Inflammatory macrophage (primary cell): ENCODE measurements around the gene PLXNA4.

Source experiments
- DNase-seq, 2 donors: peaks; one replicate each; pipeline ENCODE4 v3.0.0-alpha.2; 2020 to 2022

PLXNA4 gene

GRCh38 chr7:132500727-132501440, 75.4 kb downstream of the PLXNA4 start:
- no peak for DNase-seq

DNA sequence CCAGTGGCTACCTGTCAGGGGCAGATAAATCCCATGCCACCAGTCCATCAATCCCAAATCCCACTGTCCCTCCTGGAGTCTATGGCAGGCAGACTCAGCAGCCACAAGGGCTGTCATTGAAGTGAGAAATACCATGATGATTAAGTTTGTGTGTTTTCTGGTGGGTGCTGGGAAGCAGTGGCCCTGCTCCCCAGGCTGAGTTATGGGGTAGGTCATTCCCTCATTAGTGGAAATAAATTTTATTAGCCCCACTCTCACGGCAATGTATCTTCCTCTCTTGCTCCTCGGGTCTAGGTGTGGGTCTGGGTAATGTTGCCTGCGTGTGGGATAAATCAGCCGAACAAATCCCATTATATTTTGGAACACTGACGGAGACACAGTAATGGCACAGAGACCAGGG, 76.8 kb downstream of the PLXNA4 start:
- DNase-seq = no peak

- no peak for DNase-seq
These were observed 77.2 kb downstream of the PLXNA4 start for GRCh38 chr7:132499065-132499464.

DNA sequence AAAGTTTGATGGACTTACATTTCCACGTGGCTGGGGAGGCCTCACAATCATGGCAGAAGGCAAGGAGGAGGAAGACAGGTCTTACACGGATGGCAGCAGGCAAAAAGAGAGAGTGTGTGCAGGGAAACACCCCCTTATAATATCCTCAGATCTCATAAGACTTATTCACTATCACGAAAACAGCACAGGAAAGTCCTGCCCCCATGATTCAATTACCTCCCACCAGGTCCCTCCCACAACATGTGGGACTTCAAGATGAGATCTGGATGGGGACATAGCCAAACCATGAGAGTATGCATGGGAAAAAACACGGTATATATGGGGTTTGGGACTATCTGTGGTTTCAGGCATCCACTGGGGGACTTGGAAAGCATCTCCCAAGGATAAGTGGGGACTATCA, 78.0 kb downstream of the PLXNA4 start:
- no peak for DNase-seq

DNA sequence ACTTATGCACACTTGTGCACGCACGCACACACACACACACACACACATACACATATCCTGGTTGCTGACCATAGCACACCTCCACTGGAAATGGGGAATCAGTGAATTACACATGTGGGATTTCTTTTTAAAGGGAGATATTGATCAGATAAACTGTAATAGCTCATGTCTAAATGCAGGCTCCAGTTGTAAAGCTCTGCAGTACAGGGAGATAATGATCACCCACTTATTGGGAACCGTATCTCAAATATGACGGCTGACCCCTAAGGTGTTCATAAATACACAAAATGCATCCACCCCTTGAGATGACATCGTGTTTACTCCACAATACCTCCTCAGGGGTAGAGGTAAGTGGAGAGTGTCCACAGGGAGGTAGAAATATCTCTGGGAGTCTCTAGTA, 79.2 kb downstream of the PLXNA4 start:
- DNase-seq = no peak

DNA sequence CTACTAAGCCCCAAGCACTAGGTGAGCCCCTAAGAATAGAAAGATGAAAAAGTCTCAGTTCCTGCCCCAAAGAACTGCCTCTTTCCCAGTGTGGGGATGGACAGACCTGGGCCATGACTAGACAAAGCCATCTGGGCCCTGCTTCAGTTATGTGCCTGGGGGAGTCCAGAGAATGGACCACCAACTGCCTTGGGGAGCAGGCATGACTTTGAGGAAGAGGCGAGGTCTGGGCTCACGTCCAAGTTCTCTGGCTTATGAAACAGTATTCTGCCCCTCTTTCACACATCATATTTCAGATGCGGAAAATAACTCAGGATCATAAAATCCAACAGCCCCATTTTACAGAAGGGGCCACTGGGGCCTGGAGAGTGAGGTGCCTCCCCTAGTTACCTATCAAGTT, 80.3 kb downstream of the PLXNA4 start:
- peak in 1 of 2 donors; percentile 8 for DNase-seq

- no peak for DNase-seq
These were observed 81.8 kb downstream of the PLXNA4 start for GRCh38 chr7:132494474-132494873.

GRCh38 chr7:132492823-132493445, 83.3 kb downstream of the PLXNA4 start:
- DNase-seq = no peak

DNA sequence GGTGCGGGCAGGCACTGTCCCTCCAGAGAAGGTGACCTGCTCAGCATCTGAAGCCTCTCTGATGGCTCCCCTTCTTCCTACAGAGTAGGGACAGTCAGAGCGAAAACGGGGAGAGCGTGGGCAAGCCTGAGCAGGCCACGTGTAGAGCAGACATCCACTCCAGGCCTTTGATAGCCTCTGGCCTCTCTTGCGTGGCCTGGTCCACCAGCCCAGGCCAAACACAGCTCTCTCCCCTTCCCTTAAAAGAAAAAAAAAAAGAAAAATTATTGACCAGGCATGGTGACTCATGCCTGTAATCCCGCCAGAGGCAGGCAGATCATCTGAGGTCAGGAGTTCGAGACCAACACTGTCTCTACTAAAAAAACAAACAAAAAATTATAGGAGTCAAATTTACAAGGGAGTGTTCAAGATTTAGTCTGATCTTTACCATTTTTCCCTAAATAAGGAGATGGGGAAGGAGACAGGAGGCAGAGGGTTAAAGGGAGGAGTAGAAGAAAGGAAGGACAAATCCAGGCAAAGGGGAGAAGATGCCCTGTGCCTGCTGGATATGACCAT, 84.8 kb downstream of the PLXNA4 start:
- no peak for DNase-seq

DNA sequence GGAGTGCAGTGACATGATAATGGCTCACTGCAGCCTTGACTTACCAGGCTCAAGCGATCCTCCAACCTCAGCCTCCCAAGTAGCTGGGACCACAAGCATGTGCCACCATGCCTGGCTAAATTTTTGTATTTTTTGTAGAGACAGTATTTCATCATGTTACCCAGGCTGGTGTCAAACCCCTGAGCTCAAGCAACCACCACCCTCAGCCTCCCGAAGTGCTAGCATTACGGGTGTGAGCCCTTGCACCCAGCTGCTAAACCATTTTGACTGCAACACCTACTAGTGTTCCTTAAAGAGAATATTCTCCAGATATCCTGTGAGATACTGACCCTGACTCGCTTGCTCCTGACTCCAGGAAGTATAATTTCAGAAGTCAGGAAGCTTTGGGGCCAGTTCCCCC, 85.8 kb downstream of the PLXNA4 start:
- no peak for DNase-seq

- DNase-seq = no peak
These were observed 86.5 kb downstream of the PLXNA4 start for GRCh38 chr7:132489776-132490237.

DNA sequence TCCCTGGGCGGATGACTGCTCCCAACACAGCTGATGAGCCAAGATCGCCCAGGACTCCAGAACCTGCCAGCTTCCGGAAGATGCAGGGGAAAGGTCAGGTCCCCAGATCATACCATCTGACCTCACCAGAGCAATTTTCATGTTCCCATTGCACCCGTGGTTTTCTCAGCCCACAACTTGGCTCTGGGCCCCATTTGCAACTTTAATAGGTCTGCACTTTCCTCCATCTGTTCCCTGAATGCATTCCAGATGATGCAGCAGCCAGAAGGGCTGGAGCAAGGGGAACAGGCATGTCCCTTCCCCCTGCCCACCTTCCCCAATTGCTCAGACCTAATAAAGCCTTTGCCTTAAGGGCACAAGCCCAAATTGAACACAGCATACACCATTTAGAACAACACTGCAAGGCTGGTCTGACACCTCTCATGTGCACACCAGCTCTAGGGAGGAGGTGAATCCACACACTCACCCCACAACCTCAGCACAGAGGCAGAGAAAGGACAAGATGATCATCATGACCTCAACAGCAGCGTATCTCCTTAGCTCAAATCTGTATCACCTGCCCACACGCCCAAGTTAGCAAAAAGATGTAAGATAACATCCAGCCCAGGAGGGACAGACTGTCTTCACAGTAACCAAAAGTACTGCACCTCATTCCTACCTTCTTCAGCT, 87.5 kb downstream of the PLXNA4 start:
- no peak for DNase-seq

- DNase-seq = no peak
These were observed 90.0 kb downstream of the PLXNA4 start for GRCh38 chr7:132486274-132486610.

DNA sequence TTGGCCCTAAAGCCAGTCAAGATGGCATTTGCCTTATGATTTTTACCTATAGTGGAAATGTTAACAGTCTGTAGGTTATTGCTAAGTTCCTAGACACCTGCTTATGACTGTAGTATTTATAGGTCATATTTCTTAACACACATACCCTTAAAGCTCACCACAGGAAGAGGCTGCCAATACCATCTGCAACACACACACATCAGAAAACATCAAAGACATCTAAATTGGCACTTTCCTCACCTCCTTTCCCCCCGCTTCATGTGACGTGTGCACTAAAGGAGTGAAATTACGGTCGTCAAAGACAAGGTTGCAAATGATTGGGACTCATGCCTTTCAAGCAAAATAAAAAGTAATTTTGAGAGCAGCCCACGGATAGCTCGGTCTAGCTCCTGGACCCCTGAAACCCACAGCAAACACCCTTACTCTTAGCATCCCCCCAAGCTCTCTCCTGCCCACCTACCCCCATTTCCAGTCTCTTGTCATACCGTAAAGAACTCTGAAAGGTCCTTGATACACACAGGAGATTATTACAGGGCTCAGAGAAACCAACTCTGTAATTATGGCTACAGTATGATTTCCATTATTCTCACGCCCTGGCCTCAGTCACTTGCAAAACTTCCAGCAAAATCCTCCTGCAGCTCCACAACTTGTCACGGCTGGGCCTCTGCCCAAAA, 90.5 kb downstream of the PLXNA4 start:
- no peak for DNase-seq

DNA sequence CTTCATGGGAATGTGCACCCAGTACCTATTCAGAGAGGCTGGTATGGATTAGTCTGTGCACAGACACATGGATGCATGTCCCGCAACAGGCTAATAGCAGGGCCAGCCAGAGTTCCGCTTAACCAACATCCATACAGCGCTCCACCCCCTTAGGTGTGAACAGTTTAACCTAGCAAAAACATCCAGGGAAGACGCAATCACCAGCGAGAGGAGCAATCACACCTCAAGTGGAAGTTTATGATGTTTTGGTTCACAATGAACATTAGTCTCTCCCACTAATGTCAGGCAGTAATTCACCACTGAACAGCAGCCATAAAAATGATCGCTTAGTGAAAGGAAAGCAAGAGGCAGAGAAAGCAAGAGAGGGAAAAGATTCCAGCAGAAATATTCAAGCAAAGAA, 91.1 kb downstream of the PLXNA4 start:
- no peak for DNase-seq

DNA sequence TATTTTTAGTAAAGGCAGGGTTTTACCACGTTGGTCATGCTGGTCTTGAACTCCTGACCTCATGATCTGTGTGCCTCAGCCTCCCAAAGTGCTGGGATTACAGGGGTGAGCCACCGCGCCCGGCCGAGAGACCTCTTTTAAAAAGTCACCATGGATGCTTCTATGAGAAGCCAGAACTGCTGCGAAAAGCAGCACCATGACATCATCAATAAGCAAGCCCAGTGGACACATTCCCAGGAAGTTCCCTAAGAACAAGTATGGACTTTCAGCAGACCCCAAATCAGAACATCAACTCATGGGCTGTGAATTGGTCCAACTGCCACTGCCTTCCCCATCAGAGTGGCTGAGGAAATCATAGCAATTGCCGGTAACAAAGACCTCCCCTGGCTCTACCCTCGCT, 93.4 kb downstream of the PLXNA4 start:
- no peak for DNase-seq

- no peak for DNase-seq
These were observed 95.7 kb downstream of the PLXNA4 start for GRCh38 chr7:132480534-132480933.

DNA sequence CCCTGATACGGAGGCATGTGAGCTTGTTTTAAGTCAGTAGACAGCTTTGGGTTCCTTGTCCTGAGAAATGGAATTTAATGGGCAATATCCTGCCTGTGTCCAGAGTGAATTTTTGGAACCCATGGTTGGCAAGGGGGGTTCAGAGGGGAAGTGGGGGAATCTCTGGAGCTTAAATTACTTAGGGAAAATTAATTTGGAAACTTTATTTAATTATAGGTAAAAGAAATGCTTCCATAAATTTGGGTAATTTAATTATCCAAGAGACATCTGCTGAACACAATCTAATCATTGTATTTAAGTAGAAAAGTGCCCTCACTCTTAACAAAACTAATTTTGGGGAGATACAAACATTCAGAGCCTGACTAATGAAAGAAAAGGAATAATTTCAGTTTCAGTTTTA, 99.7 kb downstream of the PLXNA4 start:
- DNase-seq = no peak

DNA sequence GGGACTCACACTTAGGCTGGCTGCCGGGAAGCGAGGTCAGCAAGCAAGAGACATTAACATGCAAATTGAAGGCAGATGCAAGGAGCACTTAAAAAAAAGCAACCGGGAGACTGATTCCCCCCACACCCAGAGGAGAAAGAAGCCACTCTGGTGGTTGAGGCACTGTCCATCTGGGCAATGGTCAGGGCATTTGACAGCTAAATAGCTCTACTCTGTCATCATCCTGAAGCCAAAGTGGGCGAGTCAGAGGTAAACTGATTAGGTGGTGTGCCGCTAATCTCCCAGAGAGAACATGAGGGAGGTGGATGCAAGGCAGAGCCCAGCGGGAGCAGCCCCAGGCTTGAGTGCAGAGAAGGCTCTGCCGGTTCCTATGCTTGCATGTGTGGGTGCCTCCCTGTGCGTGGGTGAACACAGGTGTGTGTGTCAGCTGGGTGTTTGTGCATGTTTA, 100.6 kb downstream of the PLXNA4 start:
- DNase-seq = no peak

DNA sequence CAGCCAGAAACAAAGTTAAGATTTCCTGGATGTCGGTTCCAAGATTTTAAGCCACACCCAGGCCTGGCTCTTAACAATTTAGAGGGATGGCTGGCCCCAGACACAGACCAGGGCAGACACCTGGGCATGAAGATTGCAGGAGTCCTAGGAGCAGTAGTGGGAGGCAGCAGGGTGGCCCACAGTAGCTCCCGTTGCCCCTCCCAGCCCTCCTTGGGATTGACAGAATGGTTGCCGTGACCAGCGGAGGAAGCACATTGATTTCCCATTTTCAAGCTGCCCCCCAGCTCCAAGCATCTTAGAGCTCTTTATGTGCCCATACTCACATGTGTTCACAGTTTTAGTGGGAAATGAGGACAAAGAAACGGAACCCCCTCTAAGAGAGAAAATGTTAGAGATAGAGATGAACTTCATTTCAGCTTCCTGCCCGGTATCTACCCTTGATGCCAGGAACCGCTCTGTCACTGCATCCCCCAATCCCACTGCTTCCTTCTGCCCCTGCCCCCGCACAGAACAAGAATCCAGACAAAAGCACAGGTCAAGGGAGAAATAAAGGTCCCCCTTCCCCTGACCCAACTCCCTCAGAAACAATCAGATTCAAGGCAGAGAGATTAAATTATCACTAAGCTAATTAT, 101.1 kb downstream of the PLXNA4 start:
- no peak for DNase-seq

DNA sequence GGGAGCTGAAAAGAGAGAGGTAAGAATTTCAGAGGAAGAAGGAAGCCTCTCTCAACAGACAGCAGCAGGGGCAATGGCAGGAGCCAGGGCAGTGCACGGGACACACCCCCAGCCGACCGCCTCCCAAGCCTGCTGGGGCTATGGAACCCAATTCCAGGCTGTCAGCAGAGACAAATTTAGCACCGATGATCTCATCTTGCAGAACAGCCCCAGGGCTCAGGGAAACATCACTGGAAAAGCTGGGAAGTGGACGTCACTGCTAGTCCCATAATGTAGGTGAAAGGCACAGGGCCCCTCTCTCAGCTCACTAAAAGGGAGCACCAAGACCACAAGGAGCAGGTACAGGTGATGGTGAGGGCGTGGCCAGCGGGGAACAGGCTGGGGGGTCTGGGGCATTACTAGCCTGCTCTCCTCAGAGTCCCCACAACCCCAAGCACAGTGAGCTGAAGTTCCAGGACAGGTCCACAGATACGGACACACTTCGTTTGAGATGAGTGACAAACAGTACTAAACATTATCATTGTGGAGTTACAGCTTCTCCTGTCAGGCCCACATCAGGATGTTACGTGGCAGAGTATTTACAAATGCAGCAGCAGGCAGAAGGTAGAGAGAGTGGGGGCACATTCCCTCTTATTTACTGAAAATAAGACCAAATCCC, 103.7 kb downstream of the PLXNA4 start:
- no peak for DNase-seq

DNA sequence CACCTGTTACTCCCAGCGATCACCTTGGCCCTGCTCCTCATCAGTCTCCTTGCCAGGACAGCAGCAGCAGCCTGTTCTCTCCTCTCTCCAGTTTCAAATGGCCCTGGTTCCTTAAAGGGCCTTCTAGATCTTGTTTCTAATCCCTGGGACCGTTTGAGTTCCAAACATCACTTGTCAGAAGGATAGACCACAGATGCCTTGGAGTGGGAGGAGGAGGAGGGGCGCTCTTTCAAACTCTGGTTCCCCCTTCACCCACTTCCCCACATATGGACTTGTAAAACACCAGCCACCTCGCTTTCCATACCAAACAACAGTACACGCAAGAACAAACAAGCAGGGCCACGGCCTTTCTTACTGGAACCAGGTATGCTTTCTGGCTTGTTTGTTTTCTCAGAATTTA, 104.8 kb downstream of the PLXNA4 start:
- no peak for DNase-seq
